ENCODE results near the gene FMN2.

Gene FMN2

GRCh38 chr1:240503558-240503957, 411.9 kb downstream of the FMN2 start:
- DNase-seq, result no peak

GRCh38 chr1:240506176-240506575, 414.5 kb downstream of the FMN2 start:
- no peak for DNase-seq

GRCh38 chr1:240508201-240508600, 416.5 kb downstream of the FMN2 start:
- no peak for DNase-seq

DNA sequence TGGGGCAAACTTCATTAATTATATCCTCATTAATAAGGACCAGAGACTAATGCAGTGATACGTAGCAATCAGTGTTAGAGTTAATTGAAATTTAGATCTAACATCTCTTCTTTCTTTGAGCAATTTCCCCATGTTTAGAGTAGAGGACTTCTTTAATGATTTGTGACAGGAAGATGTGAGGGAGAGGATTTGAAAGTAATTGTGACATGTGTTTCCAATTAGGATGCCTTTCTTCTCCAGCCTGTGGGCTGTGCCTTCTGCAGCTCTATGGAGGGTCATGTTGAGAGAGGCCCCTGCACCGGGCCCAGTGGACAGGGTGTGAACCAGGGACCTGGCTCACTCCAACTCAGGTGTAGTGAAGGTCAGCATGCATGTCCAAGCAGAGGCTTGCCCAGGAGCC, 417.3 kb downstream of the FMN2 start:
- no peak for DNase-seq

DNA sequence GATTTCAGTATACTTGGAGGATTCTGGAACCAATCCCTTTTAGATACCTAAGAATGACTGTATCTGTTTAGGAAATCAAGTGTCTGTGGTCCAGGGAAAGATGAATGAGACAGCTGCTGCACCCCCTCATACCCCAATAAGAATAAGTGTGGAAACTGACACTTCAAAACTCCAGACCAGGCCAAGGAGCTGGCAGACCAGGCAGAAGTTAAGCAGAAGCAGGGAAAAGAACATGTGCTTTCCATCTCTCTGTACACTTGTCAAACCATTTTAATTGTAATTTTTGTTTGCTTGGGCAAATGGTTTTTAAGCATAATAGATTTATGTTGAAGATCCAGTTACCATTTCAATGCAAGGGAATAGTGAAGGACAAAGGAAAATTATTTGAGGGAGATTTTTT, 420.1 kb downstream of the FMN2 start:
- no peak for DNase-seq

DNA sequence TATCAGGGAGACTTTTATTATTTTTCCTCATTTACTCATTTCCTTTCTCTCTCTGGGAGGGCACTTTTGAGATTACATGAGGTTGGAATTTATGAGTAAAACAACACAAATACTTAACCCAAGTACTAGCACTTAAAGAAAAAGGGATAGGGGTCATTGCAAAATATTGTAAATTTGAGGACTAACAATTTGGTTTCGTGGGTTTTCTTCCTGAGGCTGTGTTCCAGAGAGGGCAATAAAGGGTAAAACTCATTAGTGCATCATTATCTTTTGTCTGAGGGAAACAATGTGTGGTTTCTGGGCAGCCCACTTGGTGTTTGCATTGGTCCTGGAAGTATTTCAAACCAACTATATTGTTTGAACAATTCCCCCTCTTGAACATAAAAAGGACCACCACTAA, 423.8 kb downstream of the FMN2 start:
- no peak for DNase-seq

GRCh38 chr1:240516069-240516468, 424.4 kb downstream of the FMN2 start:
- no peak for DNase-seq

DNA sequence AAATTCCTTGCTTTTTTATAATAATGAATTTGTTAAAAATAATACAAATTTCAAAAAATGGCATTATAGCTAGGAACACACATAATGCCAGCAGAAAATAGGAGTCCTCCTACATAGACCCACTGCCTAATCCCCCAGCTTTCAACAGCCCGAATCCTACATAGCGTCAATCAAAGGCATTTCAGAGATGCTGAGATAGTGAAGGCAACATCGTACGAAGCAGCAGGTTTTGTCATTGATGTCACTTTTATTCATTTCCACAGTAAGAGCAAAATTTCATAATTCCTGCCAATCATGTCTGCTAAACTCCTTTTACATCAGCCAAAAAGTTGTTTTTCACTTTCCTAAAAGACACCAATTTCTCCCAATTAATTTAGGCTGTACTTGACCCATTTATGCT, 426.2 kb downstream of the FMN2 start:
- no peak for DNase-seq

- DNase-seq, result no peak
Measured at GRCh38 chr1:240522122-240522822, 430.6 kb downstream of the FMN2 start.

DNA sequence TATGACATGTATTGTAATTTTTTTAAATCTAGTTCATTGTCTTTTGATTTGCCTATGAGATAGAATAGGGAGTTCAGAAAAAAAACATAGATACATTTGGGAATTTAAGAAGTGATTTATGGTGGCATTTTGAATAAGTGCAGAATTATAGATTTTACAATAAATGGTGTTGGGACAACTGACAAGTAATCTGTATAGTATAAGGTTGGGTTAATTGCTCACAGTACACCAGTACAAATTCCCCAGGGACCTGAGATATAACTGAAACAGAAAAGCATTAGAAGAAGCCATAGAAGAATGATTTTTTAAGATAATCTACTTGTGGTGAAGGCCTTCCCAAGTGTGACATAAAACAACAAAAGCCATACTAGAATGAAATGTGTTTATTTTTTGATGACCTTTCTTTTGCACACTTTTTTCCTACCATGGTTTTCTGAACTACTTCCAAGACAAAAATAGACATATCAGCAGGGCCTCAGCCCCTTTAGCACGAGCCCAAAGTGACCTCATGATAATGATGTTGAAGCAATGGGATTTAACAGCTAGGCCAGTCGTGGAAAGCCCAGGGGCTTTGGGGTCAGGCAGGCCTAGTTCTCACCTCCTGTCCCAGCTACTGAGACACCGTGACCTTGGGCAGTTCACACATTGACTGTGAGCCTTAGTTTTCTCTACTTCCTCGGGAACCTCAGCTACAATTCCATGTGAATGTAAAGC, 432.8 kb downstream of the FMN2 start:
- no peak for DNase-seq

All from NCI-H1092 (cell line).